H1 (cell line): ENCODE results near the gene TTC27. TPM values are rescaled to one million over a fixed set of nuclear protein-coding genes. Genes with fewer than 3 reads are reported as not detected.

Experiments
- CTCF ChIA-PET: fragments of 300-600 bp; sonication (Branson Sonifier 250); formaldehyde crosslinking; loops from one replicate; lab custom pipeline; 2021; ENCODE audit not compliant: partially characterized antibody; lab: Charles Lee
- POLR2A ChIA-PET: fragments of 300-600 bp; sonication (Branson Sonifier 250); formaldehyde crosslinking; loops from one replicate; lab custom pipeline; 2021; ENCODE audit warnings: inconsistent platforms; ENCODE audit not compliant: partially characterized antibody; lab: Charles Lee
- DNase-seq, 2 experiments: peaks; one replicate each; pipeline versions ENCODE4 v3.0.0 to v3.0.0-alpha.2; 2010 to 2022; ENCODE audit warnings: low spot score in 2 of 2, low read depth in 1 of 2, mixed read lengths in 1 of 2
- FAIRE-seq: peaks from 2 replicates; lab custom pipeline; 2011; peaks lifted over from hg19 to GRCh38; lab: Jason Lieb, UNC
- H2AFZ ChIP-seq: 2 replicates; pipeline ENCODE4 v1.8.1; 2012; ENCODE audit warnings: low read length, inconsistent platforms
- H2AK5ac ChIP-seq: 2 replicates; pipeline ENCODE4 v1.6.1; 2013; ENCODE audit warnings: low read depth, low read length
- H2BK120ac ChIP-seq: replicated peaks from 2 replicates; pipeline ENCODE3; 2013; ENCODE audit warnings: low read depth, low read length, inconsistent platforms
- H2BK12ac ChIP-seq: 2 replicates; pipeline ENCODE4 v1.6.1; 2013; ENCODE audit warnings: low read depth, low read length
- H2BK15ac ChIP-seq: 2 replicates; pipeline ENCODE4 v1.6.1; 2013; ENCODE audit warnings: low read length
- H2BK20ac ChIP-seq: 2 replicates; pipeline ENCODE4 v1.6.1; 2013; ENCODE audit warnings: low read length
- H2BK5ac ChIP-seq: 2 replicates; pipeline ENCODE4 v1.6.1; 2013; ENCODE audit warnings: low read depth, low read length
- H3K14ac ChIP-seq: 2 replicates; pipeline ENCODE4 v1.6.1; 2013; ENCODE audit warnings: inconsistent platforms; ENCODE audit not compliant: insufficient read length
- H3K18ac ChIP-seq: 2 replicates; pipeline ENCODE4 v1.6.1; 2013; ENCODE audit warnings: low read length; ENCODE audit errors: extremely low read depth
- H3K23ac ChIP-seq: 2 replicates; pipeline ENCODE4 v1.6.1; 2013; ENCODE audit warnings: inconsistent platforms; ENCODE audit not compliant: insufficient read length
- H3K23me2 ChIP-seq: 2 replicates; pipeline ENCODE4 v1.6.1; 2013; ENCODE audit warnings: low read depth, low read length
- H3K27ac ChIP-seq: 2 replicates; pipeline ENCODE4 v1.6.1; 2011; ENCODE audit warnings: low read depth, low read length, inconsistent platforms
- H3K27me3 ChIP-seq, 4 experiments: replicated peaks in 1 of 4; 1 replicate in 1 of 4; 2 replicates in 3 of 4; pipeline versions ENCODE4 v1.6.1 to v1.8.1; 2011 to 2013; ENCODE audit warnings: low read length in 3 of 4, mild to moderate bottlenecking in 3 of 4, inconsistent platforms in 2 of 4, mixed read lengths in 2 of 4, moderate library complexity in 1 of 4; ENCODE audit not compliant: control insufficient read depth in 3 of 4, insufficient read depth in 3 of 4; ENCODE audit errors: extremely low read depth in 1 of 4
- H3K36me3 ChIP-seq, 4 experiments: 2 replicates each; pipeline versions ENCODE4 v1.6.1 to v1.8.1; 2011 to 2013; ENCODE audit warnings: mild to moderate bottlenecking in 4 of 4, low read length in 3 of 4, moderate library complexity in 2 of 4, control low read depth in 1 of 4, inconsistent platforms in 1 of 4; ENCODE audit not compliant: insufficient read depth in 4 of 4, control insufficient read depth in 2 of 4
- H3K4ac ChIP-seq: replicated peaks from 2 replicates; pipeline ENCODE3; 2013; ENCODE audit warnings: low read length, low read depth, mixed read lengths, inconsistent platforms; ENCODE audit not compliant: insufficient read length
- H3K4me1 ChIP-seq, 4 experiments: replicated peaks in 1 of 4; 1 replicate in 1 of 4; 2 replicates in 3 of 4; pipeline versions ENCODE4 v1.6.1 to v1.8.1; 2011 to 2013; ENCODE audit warnings: low read length in 3 of 4, inconsistent platforms in 2 of 4, mixed read lengths in 1 of 4; ENCODE audit not compliant: insufficient read depth in 4 of 4, control insufficient read depth in 3 of 4
- H3K4me2 ChIP-seq, 2 experiments: 2 replicates each; pipeline versions ENCODE4 v1.6.1 to v1.8.1; 2011 to 2013; ENCODE audit warnings: low read depth in 2 of 2, low read length in 2 of 2, control low read depth in 1 of 2, inconsistent platforms in 1 of 2, mild to moderate bottlenecking in 1 of 2; ENCODE audit not compliant: insufficient read depth in 1 of 2
- H3K4me3 ChIP-seq, 4 experiments: fragments of 200-600, 300-600 bp in 1 of 4; sonication (generic), shearing (Covaris generic), sonication (Bioruptor Twin) in 1 of 4; 2 replicates each; pipeline versions ENCODE4 v1.5.1 to v1.8.1; 2011 to 2016; ENCODE audit warnings: low read length in 4 of 4, low read depth in 3 of 4, control low read depth in 2 of 4, inconsistent platforms in 2 of 4, mild to moderate bottlenecking in 2 of 4, mixed read lengths in 1 of 4, moderate library complexity in 1 of 4; ENCODE audit not compliant: insufficient read depth in 2 of 4; ENCODE audit errors: extremely low read depth in 1 of 4
- H3K56ac ChIP-seq: replicated peaks from 2 replicates; pipeline ENCODE3; 2013; ENCODE audit warnings: low read depth, mild to moderate bottlenecking, mixed read lengths, low read length, inconsistent platforms; ENCODE audit not compliant: insufficient read length
- H3K79me1 ChIP-seq: 2 replicates; pipeline ENCODE4 v1.6.1; 2013; ENCODE audit warnings: low read depth, low read length, control low read depth
- H3K79me2 ChIP-seq, 2 experiments: 2 replicates each; pipeline versions ENCODE4 v1.6.1 to v1.8.1; 2012 to 2013; ENCODE audit warnings: low read length in 2 of 2, mild to moderate bottlenecking in 2 of 2, inconsistent platforms in 1 of 2; ENCODE audit not compliant: insufficient read depth in 2 of 2, control insufficient read depth in 1 of 2
- H3K9ac ChIP-seq, 4 experiments: replicated peaks in 1 of 4; 1 replicate in 1 of 4; 2 replicates in 3 of 4; pipeline versions ENCODE4 v1.6.1 to v1.8.1; 2011 to 2013; ENCODE audit warnings: low read depth in 3 of 4, low read length in 3 of 4, control low read depth in 2 of 4, mild to moderate bottlenecking in 2 of 4, moderate library complexity in 2 of 4, inconsistent platforms in 1 of 4; ENCODE audit errors: extremely low read depth in 1 of 4
- H3K9me3 ChIP-seq, 2 experiments: 2 replicates each; pipeline versions ENCODE4 v1.6.1 to v1.8.1; 2012 to 2013; ENCODE audit warnings: mild to moderate bottlenecking in 2 of 2, moderate library complexity in 2 of 2, control low read depth in 1 of 2, inconsistent platforms in 1 of 2, low read depth in 1 of 2, low read length in 1 of 2, mixed read lengths in 1 of 2; ENCODE audit not compliant: insufficient read depth in 2 of 2
- H4K20me1 ChIP-seq, 2 experiments: replicated peaks in 1 of 2; 2 replicates each; pipeline versions ENCODE3 to v1.8.1; 2011 to 2013; ENCODE audit warnings: inconsistent platforms in 2 of 2, low read length in 2 of 2, mild to moderate bottlenecking in 1 of 2; ENCODE audit not compliant: insufficient read depth in 2 of 2, control insufficient read depth in 1 of 2
- H4K5ac ChIP-seq: 2 replicates; pipeline ENCODE4 v1.6.1; 2013; ENCODE audit warnings: low read length, low read depth, mixed read lengths, inconsistent platforms; ENCODE audit not compliant: insufficient read length
- H4K8ac ChIP-seq: 2 replicates; pipeline ENCODE4 v1.8.0; 2013; ENCODE audit warnings: mild to moderate bottlenecking, moderate library complexity, low read length, inconsistent platforms; ENCODE audit not compliant: insufficient read depth; ENCODE audit errors: extremely low read depth
- H4K91ac ChIP-seq: replicated peaks from 2 replicates; pipeline ENCODE3; 2013; ENCODE audit warnings: low read length, mixed read lengths, inconsistent platforms; ENCODE audit not compliant: insufficient read length
- BRCA1 ChIP-seq: IDR thresholded peaks from 2 replicates; pipeline ENCODE4 v1.6.1; 2012; ENCODE audit warnings: low read depth, low read length, improper control_type of control experiment
- CBX5 ChIP-seq: fragments of 300-800, 300-1000 bp; sonication (generic); IDR thresholded peaks from 2 replicates; pipeline ENCODE4 v1.7.1; 2016; ENCODE audit warnings: antibody characterized with exemption, low read length, low read depth
- CEBPB ChIP-seq: IDR thresholded peaks from 2 replicates; pipeline ENCODE4 v1.6.1; 2012; ENCODE audit warnings: low read depth, low read length
- HDAC6 ChIP-seq: IDR thresholded peaks from one replicate; pipeline ENCODE4 v1.7.1; 2012; ENCODE audit warnings: low read depth, mild to moderate bottlenecking, inconsistent platforms, low read length, moderate library complexity
- MAFK ChIP-seq: IDR thresholded peaks from 2 replicates; pipeline ENCODE4 v1.6.1; 2012; ENCODE audit warnings: low read depth, mild to moderate bottlenecking, improper control_type of control experiment, low read length
- RNF2 ChIP-seq: fragments of 200-900, 300-1000 bp; sonication (generic); IDR thresholded peaks from 2 replicates; pipeline ENCODE4 v1.7.1; 2016; ENCODE audit warnings: borderline replicate concordance, low read depth, mild to moderate bottlenecking, antibody characterized with exemption, low read length; ENCODE audit not compliant: poor library complexity, severe bottlenecking; ENCODE audit errors: missing control alignments
- ZNF274 ChIP-seq: IDR thresholded peaks from 2 replicates; pipeline ENCODE4 v1.7.0; 2012; ENCODE audit warnings: low read length, borderline replicate concordance; ENCODE audit errors: extremely low read depth
- WGBS, 2 experiments: shearing (Covaris generic) in 1 of 2; methylation state at CpG; one replicate each; pipeline versions ENCODE4 v1.1.6 to v1.1.7; 2013 to 2015; ENCODE audit warnings: low lambda C conversion rate in 2 of 2, mixed read lengths in 2 of 2, inconsistent platforms in 1 of 2, low coverage in 1 of 2, missing lambda C conversion rate in 1 of 2; ENCODE audit not compliant: insufficient replicate concordance in 2 of 2, insufficient coverage in 1 of 2, insufficient read length in 1 of 2; ENCODE audit errors: extremely low coverage in 1 of 2, missing lambda C conversion rate in 1 of 2; 5-methylcytosine and 5-hydroxymethylcytosine counted together
- polyA plus RNA-seq, 7 experiments: library from polyadenylated mRNA; depleted of rRNA in 3 of 7; stranded (reverse) in 5 of 7; unstranded in 2 of 7; fragments of >200 nt in 5 of 7; fragments of 200-250 nt in 2 of 7; gene quantifications; 1 replicate in 5 of 7; 2 replicates in 1 of 7; 4 replicates in 1 of 7; pipeline versions ENCODE4 v1.2.1 to v1.2.3, GENCODE V29; 2011 to 2013; ENCODE audit warnings: missing spikeins in 2 of 7, mixed read lengths in 2 of 7
- total RNA-seq: library from RNA; stranded (reverse); fragmentation: NEBNext Ultra II Directional; extraction: Animal tissue kit (Norgen Biotek cat#: 25700); gene quantifications from 2 replicates; pipeline ENCODE4 v1.2.1, GENCODE V29; 2021

TTC27 gene
- total and polyA plus RNA-seq, 2 of the 8 experiments (the other 6 are each of a cell fraction or from before 2014, with no cell fraction given), result 13.8 to 29.1 TPM

- POLR2A ChIA-PET, result interaction anchor here (1.3 kb wide), 1 partner anchor 32 kb away, joined by 3 read pairs; no protein-coding TSS in a partner anchor
- no peaks in the 10 kb centered on the region for H3K4me1 ChIP-seq
- no peak overlapping the region for H2BK12ac ChIP-seq
- H3K23me2 ChIP-seq, result no peaks in the 10 kb centered on the region
- no peak overlapping the region for H3K4me2 ChIP-seq
- no peak overlapping the region for H3K18ac ChIP-seq
- H3K14ac ChIP-seq, result no peak overlapping the region
- no peak overlapping the region for H3K27ac ChIP-seq
- DNase-seq (no peak), FAIRE-seq (no peak)
- H4K20me1 ChIP-seq, result no peaks in the 10 kb centered on the region
- H3K4me3 ChIP-seq, result no peak overlapping the region
- H3K9me3 ChIP-seq, result no peaks in the 10 kb centered on the region
- CTCF ChIA-PET, result interaction anchor here (1.2 kb wide), 1 partner anchor 40 kb away, joined by 3 read pairs; no protein-coding TSS in a partner anchor
- H3K4ac ChIP-seq, result no peak overlapping the region
- no peak overlapping the region for H2BK120ac ChIP-seq
- no peak overlapping the region for H2BK15ac ChIP-seq
- H3K23ac ChIP-seq, result no peak overlapping the region
- H2BK20ac ChIP-seq, result no peak overlapping the region
- no peak overlapping the region for H4K5ac ChIP-seq
- no peak overlapping the region for H2AFZ ChIP-seq
- no peak overlapping the region for H3K56ac ChIP-seq
- no peak overlapping the region for H4K91ac ChIP-seq
- no peaks in the 10 kb centered on the region for H3K79me2 ChIP-seq
- no peaks in the 10 kb centered on the region for H3K27me3 ChIP-seq
- no peak overlapping the region for H2BK5ac ChIP-seq
- no peaks in the 10 kb centered on the region for H3K36me3 ChIP-seq
- no peak overlapping the region for H4K8ac ChIP-seq
- H3K79me1 ChIP-seq, result no peaks in the 10 kb centered on the region
- no peak overlapping the region for H2AK5ac ChIP-seq
- no peak overlapping the region for H3K9ac ChIP-seq
- 81% methylated on average over 7 of the region's 7 CpGs; no CpG with 5 or more reads in 1 of the 2 experiments for WGBS, 2 experiments
- TF ChIP-seq CEBPB (no peak), MAFK (no peak), HDAC6 (no peak), RNF2 (no peak), ZNF274 (no peak), BRCA1 (no peak), CBX5 (no peak)
Measured at GRCh38 chr2:32864334-32865111, 236.7 kb downstream of the TTC27 start.
